SK-N-SH (cell line): ENCODE data around the gene PODNL1. TPM values are rescaled to one million over a fixed set of nuclear protein-coding genes. Genes with fewer than 3 reads are reported as not detected.

Experiments
- CTCF ChIA-PET: fragments of 300-600, 350-600 bp; formaldehyde crosslinking; extraction: SDS; loops from one replicate; lab custom pipeline; 2021; lab: Yijun Ruan, JAX
- POLR2A ChIA-PET: fragments of 350-600 bp; sonication (Branson Sonifier 250); formaldehyde crosslinking; extraction: SDS; loops from one replicate; lab custom pipeline; 2020; ENCODE audit warnings: antibody characterized with exemption, inconsistent platforms; lab: Yijun Ruan, JAX
- DNase-seq: peaks from one replicate; pipeline ENCODE4 v3.0.0; 2012
- H2AFZ ChIP-seq: fragments of 200-600 bp; sonication (generic); 2 replicates; pipeline ENCODE4 v1.8.1; 2016; ENCODE audit warnings: antibody characterized with exemption, mild to moderate bottlenecking, low read depth
- H3F3A ChIP-seq: fragments of 200-600 bp; sonication (generic); replicated peaks from 2 replicates; pipeline ENCODE3; 2016; ENCODE audit warnings: antibody characterized with exemption, mild to moderate bottlenecking; ENCODE audit not compliant: insufficient read depth
- H3K27ac ChIP-seq, 2 experiments: fragments of 200-500 bp in 1 of 2; fragments of 200-600 bp in 1 of 2; sonication (Bioruptor generic) in 1 of 2; sonication (generic), shearing (Covaris generic) in 1 of 2; 2 replicates each; pipeline versions ENCODE4 v1.5.1 to v1.6.1; 2014 to 2016; ENCODE audit warnings: low read depth in 2 of 2, inconsistent platforms in 1 of 2, low read length in 1 of 2, mild to moderate bottlenecking in 1 of 2, mixed read lengths in 1 of 2
- H3K27me3 ChIP-seq: fragments of 200-600 bp; sonication (generic), shearing (Covaris generic); 2 replicates; pipeline ENCODE4 v1.6.1; 2016; ENCODE audit warnings: mixed run types; ENCODE audit not compliant: insufficient read depth
- H3K36me3 ChIP-seq, 2 experiments: fragments of 200-500 bp in 1 of 2; fragments of 200-600 bp in 1 of 2; sonication (Bioruptor generic) in 1 of 2; sonication (generic) in 1 of 2; replicated peaks in 1 of 2; 2 replicates each; pipeline versions ENCODE3 to v1.5.1; 2014 to 2016; ENCODE audit warnings: low read length in 1 of 2, mild to moderate bottlenecking in 1 of 2; ENCODE audit not compliant: insufficient read depth in 2 of 2, control insufficient read depth in 1 of 2
- H3K4me1 ChIP-seq, 2 experiments: fragments of 200-500 bp in 1 of 2; fragments of 200-600 bp in 1 of 2; sonication (Bioruptor generic) in 1 of 2; sonication (generic), shearing (Covaris generic) in 1 of 2; 2 replicates each; pipeline versions ENCODE4 v1.5.1 to v1.6.1; 2014 to 2016; ENCODE audit warnings: low read depth in 1 of 2, low read length in 1 of 2, mixed run types in 1 of 2; ENCODE audit not compliant: insufficient read depth in 2 of 2, control insufficient read depth in 1 of 2
- H3K4me2 ChIP-seq: fragments of 200-600 bp; sonication (generic), shearing (Covaris generic); 2 replicates; pipeline ENCODE4 v1.6.1; 2017; ENCODE audit warnings: mixed run types
- H3K4me3 ChIP-seq, 2 experiments: fragments of 200-500 bp in 1 of 2; fragments of 200-600 bp in 1 of 2; sonication (Bioruptor generic) in 1 of 2; sonication (generic), shearing (Covaris generic) in 1 of 2; 2 replicates each; pipeline versions ENCODE4 v1.5.1 to v1.8.1; 2014 to 2016; ENCODE audit warnings: low read depth in 2 of 2, inconsistent platforms in 1 of 2, low read length in 1 of 2, mild to moderate bottlenecking in 1 of 2, mixed read lengths in 1 of 2, moderate library complexity in 1 of 2
- H3K79me2 ChIP-seq: fragments of 200-600 bp; sonication (generic); 2 replicates; pipeline ENCODE4 v1.8.1; 2017; ENCODE audit warnings: mild to moderate bottlenecking; ENCODE audit not compliant: insufficient read depth
- H3K9ac ChIP-seq: fragments of 200-600 bp; sonication (generic); 2 replicates; pipeline ENCODE4 v1.6.1; 2017; ENCODE audit warnings: mixed run types
- H3K9me2 ChIP-seq: fragments of 200-600 bp; sonication (generic); 2 replicates; pipeline ENCODE4 v1.6.1; 2017; ENCODE audit warnings: mixed run types
- H3K9me3 ChIP-seq: fragments of 200-600 bp; sonication (generic); 2 replicates; pipeline ENCODE4 v1.6.1; 2017; ENCODE audit warnings: mixed run types, mild to moderate bottlenecking, moderate library complexity
- H4K20me1 ChIP-seq: fragments of 200-600 bp; sonication (generic); 2 replicates; pipeline ENCODE4 v1.6.1; 2017; ENCODE audit warnings: mild to moderate bottlenecking, mixed run types; ENCODE audit not compliant: insufficient read depth
- CHD2 ChIP-seq: fragments of 150-350 bp; IDR thresholded peaks from 2 replicates; pipeline ENCODE4 v1.6.1; 2018; ENCODE audit warnings: low read length; ENCODE audit not compliant: partially characterized antibody
- ELF1 ChIP-seq: IDR thresholded peaks from 2 replicates; pipeline ENCODE4 v1.4.0; 2012
- FOSL2 ChIP-seq: IDR thresholded peaks from 2 replicates; pipeline ENCODE4 v1.4.0; 2012; ENCODE audit warnings: low read depth, mild to moderate bottlenecking, moderate library complexity, borderline replicate concordance
- FOXJ3 ChIP-seq: sonication (generic); formaldehyde crosslinking; IDR thresholded peaks from 2 replicates; pipeline ENCODE4 v1.5.1; 2020; ENCODE audit warnings: mild to moderate bottlenecking, missing genetic modification reagents
- FOXM1 ChIP-seq: IDR thresholded peaks from 2 replicates; pipeline ENCODE4 v1.4.0; 2012; ENCODE audit warnings: low read depth, mild to moderate bottlenecking
- GABPA ChIP-seq: IDR thresholded peaks from 2 replicates; pipeline ENCODE4 v1.4.0; 2012; ENCODE audit warnings: low read depth, mild to moderate bottlenecking
- GATA2 ChIP-seq: sonication (generic); formaldehyde crosslinking; IDR thresholded peaks from 2 replicates; pipeline ENCODE4 v1.5.0; 2020; ENCODE audit warnings: mild to moderate bottlenecking, missing genetic modification reagents
- IRF3 ChIP-seq: fragments of 150-350 bp; IDR thresholded peaks from 2 replicates; pipeline ENCODE4 v1.6.1; 2016; ENCODE audit warnings: mild to moderate bottlenecking, low read depth, low read length
- NFIC ChIP-seq: IDR thresholded peaks from 2 replicates; pipeline ENCODE4 v1.4.0; 2012; ENCODE audit warnings: borderline replicate concordance
- NRF1 ChIP-seq: IDR thresholded peaks from 2 replicates; pipeline ENCODE4 v1.6.1; 2012; ENCODE audit warnings: low read depth, mild to moderate bottlenecking, low read length
- RAD21 ChIP-seq: IDR thresholded peaks from 2 replicates; pipeline ENCODE4 v1.6.1; 2012; ENCODE audit warnings: mild to moderate bottlenecking, low read length
- RCOR1 ChIP-seq: fragments of 150-350 bp; IDR thresholded peaks from 2 replicates; pipeline ENCODE4 v1.6.1; 2017; ENCODE audit warnings: antibody characterized with exemption, low read length
- REST ChIP-seq: IDR thresholded peaks from 2 replicates; pipeline ENCODE4 v1.6.1; 2012; ENCODE audit warnings: mild to moderate bottlenecking, low read depth, low read length, moderate library complexity
- RFX5 ChIP-seq: IDR thresholded peaks from 2 replicates; pipeline ENCODE4 v1.6.1; 2012; ENCODE audit warnings: mild to moderate bottlenecking, improper control_type of control experiment, low read length
- SIN3A ChIP-seq: IDR thresholded peaks from 2 replicates; pipeline ENCODE4 v1.6.1; 2012; ENCODE audit warnings: low read depth, mild to moderate bottlenecking, low read length, moderate library complexity, borderline replicate concordance
- TCF12 ChIP-seq: IDR thresholded peaks from 2 replicates; pipeline ENCODE4 v1.4.0; 2012
- TEAD4 ChIP-seq: IDR thresholded peaks from 2 replicates; pipeline ENCODE4 v1.4.0; 2012; ENCODE audit warnings: mild to moderate bottlenecking, borderline replicate concordance; ENCODE audit not compliant: insufficient read depth
- WGBS: methylation state at CpG from one replicate; pipeline ENCODE4 v1.1.6; 2017; ENCODE audit warnings: low lambda C conversion rate; 5-methylcytosine and 5-hydroxymethylcytosine counted together
- polyA plus RNA-seq, 3 experiments: library from polyadenylated mRNA; depleted of rRNA; stranded (reverse); fragments of >200 nt; gene quantifications; 2 replicates each; pipeline ENCODE4 v1.2.3, GENCODE V29; 2012

The PODNL1 gene
- polyA plus RNA-seq, 1 of the 3 experiments (the other 2 are of a cell fraction) = 7.5 TPM

GRCh38 chr19:13958043-13958442 is 19.8 kb upstream of the PODNL1 start:
- H3K79me2 ChIP-seq = peaks cover 32% of the 10 kb centered on the region
- H3K9me2 ChIP-seq = no peaks in the 10 kb centered on the region
- peaks cover 9 to 55% of the 10 kb centered on the region in 2 experiments for H3K36me3 ChIP-seq
- no peak overlapping the region for H2AFZ ChIP-seq
- H3K4me3 ChIP-seq = no peak overlapping the region
- peak overlapping the region in 1 of 2 experiments; percentile 64; a peak in 1 of 4 replicates for H3K27ac ChIP-seq
- no peak for DNase-seq
- WGBS = 90% methylated on average over 12 of the region's 12 CpGs
- H3K4me1 ChIP-seq = peaks cover 0 to 20% of the 10 kb centered on the region in 2 experiments; a peak in 1 of 4 replicates
- peaks cover 8% of the 10 kb centered on the region; the same call in 1 of the 2 replicates for H4K20me1 ChIP-seq
- H3F3A ChIP-seq = peaks cover 3% of the 10 kb centered on the region
- ChIA-PET CTCF (interaction anchor here (1.0 to 1.4 kb wide), 2 partner anchors 77 to 101 kb away, joined by 3 to 5 read pairs; no protein-coding TSS in a partner anchor), POLR2A (interaction anchor here (1.3 kb wide), 1 partner anchor 18 kb away, joined by 6 read pairs; no protein-coding TSS in a partner anchor)
- H3K9me3 ChIP-seq = no peaks in the 10 kb centered on the region
- H3K4me2 ChIP-seq = no peak overlapping the region
- no peaks in the 10 kb centered on the region for H3K27me3 ChIP-seq
- no peak overlapping the region for H3K9ac ChIP-seq
- TF ChIP-seq RCOR1 (no peak), RAD21 (no peak), SIN3A (no peak), FOSL2 (no peak), NFIC (no peak), FOXJ3 (CRISPR knock-in tag) (no peak), REST (no peak), NRF1 (no peak), TEAD4 (no peak), FOXM1 (no peak), CHD2 (no peak), ELF1 (no peak), RFX5 (no peak), GATA2 (CRISPR knock-in tag) (no peak), IRF3 (no peak), TCF12 (no peak), GABPA (no peak)
- TF ChIP-seq, all 33 proteins: peak for 0
